NOMO-1 treated with dmso at 0.1 percent for 144 hours (cell line): Measurements from ENCODE around the gene GARIN5A.

Experiments used
- DNase-seq: peaks from one replicate; lab custom pipeline; 2025; ENCODE audit not compliant: unreplicated experiment; lab: John Stamatoyannopoulos, UW

GARIN5A gene

GRCh38 chr19:50418176-50419021, 58.2 kb downstream of the GARIN5A start, which contains the start of gene SPIB:
SPIB (plus strand) TSS chr19:50418938; CDS start chr19:50418963, 25 bp downstream.
- no peak for DNase-seq

GRCh38 chr19:50417111-50418081, 59.3 kb downstream of the GARIN5A start:
- no peak for DNase-seq
